Stimulated activated CD8-positive, alpha-beta memory T cell treated with anti-CD3 and anti-CD28 coated beads, Interleukin-4, amount 100 ng/mL, for 24 hours (primary cell): ENCODE data around the gene HSPA1L.
"Not testable (repeated sequence)": the region's sequence is repeated elsewhere in the genome, so short reads cannot be mapped to it uniquely, and the experiment has no call there.

Experiments
- DNase-seq: peaks from one replicate; pipeline ENCODE4 v3.0.0-alpha.2; 2020; ENCODE audit warnings: low read depth

The HSPA1L gene

GRCh38 chr6:31836474-31837368 is 21.6 kb upstream of the HSPA1L start:
- no peak for DNase-seq

- no peak for DNase-seq
Measured at GRCh38 chr6:31836047-31836473, 21.0 kb upstream of the HSPA1L start.

GRCh38 chr6:31834367-31835250 is 19.5 kb upstream of the HSPA1L start:
- DNase-seq, result peak; percentile 60

GRCh38 chr6:31831350-31832215 is 16.5 kb upstream of the HSPA1L start:
- no peak for DNase-seq

- no peak for DNase-seq
Measured at GRCh38 chr6:31830886-31831335, 15.8 kb upstream of the HSPA1L start.

- no peak for DNase-seq
Measured at GRCh38 chr6:31829633-31830283, 14.7 kb upstream of the HSPA1L start.

GRCh38 chr6:31827286-31828079 is 12.4 kb upstream of the HSPA1L start, which contains the start of gene HSPA1B:
Gene HSPA1B (plus strand): TSS chr6:31827738. CDS start chr6:31827951, 213 bp downstream.
- peak; percentile 87 for DNase-seq

GRCh38 chr6:31826793-31827285 is 11.8 kb upstream of the HSPA1L start:
- DNase-seq, result no peak

GRCh38 chr6:31825553-31825952 is 10.5 kb upstream of the HSPA1L start:
- no peak for DNase-seq

GRCh38 chr6:31823592-31824196 is 8.6 kb upstream of the HSPA1L start:
- DNase-seq, result not testable (repeated sequence)

GRCh38 chr6:31822036-31822821 is 7.1 kb upstream of the HSPA1L start:
- peak; percentile 50 for DNase-seq

- peak; percentile 56 for DNase-seq
Measured at GRCh38 chr6:31821301-31822035, 6.4 kb upstream of the HSPA1L start.

GRCh38 chr6:31820399-31820798 is 5.3 kb upstream of the HSPA1L start:
- not testable (repeated sequence) for DNase-seq

- no peak for DNase-seq
Measured at GRCh38 chr6:31819871-31820299, 4.8 kb upstream of the HSPA1L start.

- not testable (repeated sequence) for DNase-seq
Measured at GRCh38 chr6:31817929-31818511, 2.9 kb upstream of the HSPA1L start.

GRCh38 chr6:31817133-31817928 is 2.2 kb upstream of the HSPA1L start:
- not testable (repeated sequence) for DNase-seq

- peak; percentile 49 for DNase-seq
Measured at GRCh38 chr6:31814677-31815024, 432 bp downstream of the HSPA1L start.
